NB4 (cell line): Measurements from ENCODE around the gene RAB11B.
"Not testable (repeated sequence)": the region's sequence is repeated elsewhere in the genome, so short reads cannot be mapped to it uniquely, and the experiment has no call there.

ENCODE experiments used
- MYC ChIP-seq: IDR thresholded peaks from 2 replicates; pipeline ENCODE4 v1.6.1; 2011; ENCODE audit warnings: low read depth, low read length
- POLR2A ChIP-seq: IDR thresholded peaks from 2 replicates; pipeline ENCODE4 v1.6.1; 2011; ENCODE audit warnings: mild to moderate bottlenecking; ENCODE audit not compliant: insufficient read length; ENCODE audit errors: extremely low read depth
- TF ChIP-seq, protein P1 (sequence below): IDR thresholded peaks from one replicate; pipeline ENCODE4 v1.5.1; 2012; ENCODE audit warnings: low read depth, low read length

DNA sequence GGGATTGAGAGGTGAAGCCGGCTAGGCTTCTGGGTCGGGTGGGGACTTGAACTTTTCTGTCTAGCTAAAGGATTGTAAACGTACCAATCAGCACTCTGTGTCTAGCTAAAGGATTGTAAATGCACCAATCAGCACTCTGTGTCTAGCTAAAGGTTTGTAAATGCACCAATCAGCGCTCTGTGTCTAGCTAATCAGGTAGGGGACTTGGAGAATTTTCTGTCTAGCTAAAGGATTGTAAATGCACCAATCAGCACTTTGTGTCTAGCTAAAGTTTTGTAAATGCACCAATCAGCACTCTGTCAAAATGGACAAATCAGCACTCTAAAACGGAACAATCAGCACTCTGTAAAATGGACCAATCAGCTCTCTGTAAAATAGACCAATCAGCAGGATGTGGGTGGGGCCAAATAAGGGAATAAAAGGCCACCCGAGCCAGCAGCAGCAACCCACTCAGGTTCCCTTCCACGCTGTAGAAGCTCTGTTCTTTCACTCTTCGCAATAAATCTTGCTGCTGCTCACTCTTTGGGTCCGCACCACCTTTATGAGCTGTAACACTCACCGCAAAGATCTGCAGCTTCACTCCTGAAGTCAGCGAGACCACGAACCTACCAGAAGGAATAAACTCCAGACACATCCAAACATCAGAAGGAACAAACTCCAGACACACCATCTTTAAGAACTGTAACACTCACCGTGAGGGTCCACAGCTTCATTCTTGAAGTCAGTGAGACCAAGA, 10.8 kb upstream of the RAB11B start:
- TF ChIP-seq, protein P1, sequence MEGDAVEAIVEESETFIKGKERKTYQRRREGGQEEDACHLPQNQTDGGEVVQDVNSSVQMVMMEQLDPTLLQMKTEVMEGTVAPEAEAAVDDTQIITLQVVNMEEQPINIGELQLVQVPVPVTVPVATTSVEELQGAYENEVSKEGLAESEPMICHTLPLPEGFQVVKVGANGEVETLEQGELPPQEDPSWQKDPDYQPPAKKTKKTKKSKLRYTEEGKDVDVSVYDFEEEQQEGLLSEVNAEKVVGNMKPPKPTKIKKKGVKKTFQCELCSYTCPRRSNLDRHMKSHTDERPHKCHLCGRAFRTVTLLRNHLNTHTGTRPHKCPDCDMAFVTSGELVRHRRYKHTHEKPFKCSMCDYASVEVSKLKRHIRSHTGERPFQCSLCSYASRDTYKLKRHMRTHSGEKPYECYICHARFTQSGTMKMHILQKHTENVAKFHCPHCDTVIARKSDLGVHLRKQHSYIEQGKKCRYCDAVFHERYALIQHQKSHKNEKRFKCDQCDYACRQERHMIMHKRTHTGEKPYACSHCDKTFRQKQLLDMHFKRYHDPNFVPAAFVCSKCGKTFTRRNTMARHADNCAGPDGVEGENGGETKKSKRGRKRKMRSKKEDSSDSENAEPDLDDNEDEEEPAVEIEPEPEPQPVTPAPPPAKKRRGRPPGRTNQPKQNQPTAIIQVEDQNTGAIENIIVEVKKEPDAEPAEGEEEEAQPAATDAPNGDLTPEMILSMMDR = not testable (repeated sequence)
- TF ChIP-seq POLR2A, MYC: not testable (repeated sequence)
